GM19239 (cell line): ENCODE data around the gene CGB8.
"Not testable (repeated sequence)": the region's sequence is repeated elsewhere in the genome, so short reads cannot be mapped to it uniquely, and the experiment has no call there.

Source experiments
- DNase-seq: peaks from one replicate; pipeline ENCODE4 v3.0.0; 2011; ENCODE audit warnings: low spot score; ENCODE audit not compliant: insufficient read length
- FAIRE-seq: peaks from 2 replicates; lab custom pipeline; 2011; peaks lifted over from hg19 to GRCh38; lab: Jason Lieb, UNC

The CGB8 gene

GRCh38 chr19:49049011-49049410 is at the start of gene CGB8:
Gene CGB8 (minus strand): TSS chr19:49049111. CDS start chr19:49048739, 372 bp downstream.
- not testable (repeated sequence) for DNase-seq, FAIRE-seq

- peak; percentile 81 for DNase-seq
- peak; percentile 88 for FAIRE-seq
Observed at GRCh38 chr19:49097453-49098288, 48.8 kb upstream of the CGB8 start.

DNA sequence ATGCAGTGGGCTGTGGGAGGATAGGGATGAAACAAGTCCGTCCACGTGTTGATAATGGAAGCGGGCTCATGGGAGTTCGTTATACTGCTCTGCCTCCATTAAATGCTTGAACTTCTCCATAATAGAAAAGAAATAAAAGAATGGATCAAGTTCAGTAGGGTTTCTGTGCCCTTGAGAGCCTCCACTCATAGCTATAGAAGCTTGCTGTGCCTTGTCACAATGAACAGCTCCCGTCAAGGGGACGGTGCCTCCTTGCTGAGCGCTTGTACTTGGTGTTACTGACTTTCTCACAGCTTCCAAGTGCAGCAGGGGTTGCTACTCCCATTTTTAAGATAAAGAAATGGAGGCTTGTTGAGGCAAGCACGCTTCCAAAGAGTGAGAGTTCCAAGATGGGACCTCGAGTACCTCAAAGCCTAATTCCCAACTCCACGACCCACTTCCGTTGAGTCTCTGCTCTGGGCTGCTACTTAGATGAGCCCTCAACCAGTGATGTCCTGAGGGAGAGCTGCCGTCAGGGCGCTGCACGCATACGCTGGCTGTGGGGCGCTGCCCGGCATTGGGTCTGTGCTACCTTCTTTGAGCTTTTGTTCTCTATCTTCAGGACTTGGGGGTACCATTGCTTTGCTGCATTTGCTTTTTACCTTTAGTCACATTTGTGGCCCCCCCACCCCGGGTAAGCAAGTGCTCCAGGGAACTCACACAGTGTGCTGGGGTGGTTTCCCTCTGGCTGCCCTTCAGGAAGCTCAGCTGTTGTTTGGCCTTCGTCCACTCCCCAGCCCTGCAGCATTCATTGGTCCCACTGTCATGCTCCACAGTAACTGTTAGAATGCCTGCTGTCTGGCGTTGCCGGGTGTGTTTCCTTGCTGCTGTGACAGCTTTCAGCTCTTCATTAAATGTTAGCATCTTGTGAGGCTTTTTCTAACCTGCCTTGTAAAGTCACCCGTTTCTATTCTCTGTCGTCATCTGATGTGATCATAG is 45.9 kb upstream of the CGB8 start:
- DNase-seq (no peak), FAIRE-seq (no peak)

- DNase-seq: no peak
- no peak for FAIRE-seq
Observed at GRCh38 chr19:49092686-49093085, 43.8 kb upstream of the CGB8 start.

- DNase-seq (no peak), FAIRE-seq (no peak)
Observed at GRCh38 chr19:49091391-49092038, 42.6 kb upstream of the CGB8 start.

DNA sequence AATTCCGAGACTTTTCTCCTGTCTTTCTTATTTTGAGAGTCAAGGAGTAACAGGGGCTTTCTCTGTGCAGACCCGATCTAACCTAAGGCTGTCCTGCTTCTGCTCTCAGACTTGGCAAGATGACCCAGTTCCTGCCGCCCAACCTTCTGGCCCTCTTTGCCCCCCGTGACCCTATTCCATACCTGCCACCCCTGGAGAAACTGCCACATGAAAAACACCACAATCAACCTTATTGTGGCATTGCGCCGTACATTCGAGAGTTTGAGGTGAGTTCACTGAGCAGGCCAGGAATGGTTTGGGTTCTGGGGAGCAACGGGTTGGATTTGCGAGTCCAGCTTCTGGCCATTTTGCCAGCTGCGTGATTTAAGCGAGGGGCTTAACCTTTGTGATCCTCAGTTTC is 37.4 kb upstream of the CGB8 start:
- FAIRE-seq: no peak
- no peak for DNase-seq

DNA sequence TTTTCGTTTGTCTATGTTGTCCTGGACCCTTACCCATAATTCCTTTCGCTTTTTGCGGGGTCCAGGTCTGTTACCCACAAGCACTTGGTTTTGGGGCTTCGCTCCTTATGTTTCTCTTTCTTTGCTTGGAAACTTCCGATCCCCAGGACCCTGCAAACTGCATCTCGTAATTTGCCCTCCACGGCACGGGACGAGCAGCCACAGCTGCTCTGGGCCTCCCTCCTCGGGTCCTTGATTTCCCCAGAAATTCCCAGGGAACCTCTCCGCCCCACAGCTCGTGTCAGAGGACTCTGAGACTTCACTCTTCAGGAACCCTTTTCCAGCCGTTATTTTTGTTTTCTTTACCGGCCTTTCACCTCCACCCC is 36.9 kb upstream of the CGB8 start:
- no peak for DNase-seq
- FAIRE-seq: peak; percentile 80

DNA sequence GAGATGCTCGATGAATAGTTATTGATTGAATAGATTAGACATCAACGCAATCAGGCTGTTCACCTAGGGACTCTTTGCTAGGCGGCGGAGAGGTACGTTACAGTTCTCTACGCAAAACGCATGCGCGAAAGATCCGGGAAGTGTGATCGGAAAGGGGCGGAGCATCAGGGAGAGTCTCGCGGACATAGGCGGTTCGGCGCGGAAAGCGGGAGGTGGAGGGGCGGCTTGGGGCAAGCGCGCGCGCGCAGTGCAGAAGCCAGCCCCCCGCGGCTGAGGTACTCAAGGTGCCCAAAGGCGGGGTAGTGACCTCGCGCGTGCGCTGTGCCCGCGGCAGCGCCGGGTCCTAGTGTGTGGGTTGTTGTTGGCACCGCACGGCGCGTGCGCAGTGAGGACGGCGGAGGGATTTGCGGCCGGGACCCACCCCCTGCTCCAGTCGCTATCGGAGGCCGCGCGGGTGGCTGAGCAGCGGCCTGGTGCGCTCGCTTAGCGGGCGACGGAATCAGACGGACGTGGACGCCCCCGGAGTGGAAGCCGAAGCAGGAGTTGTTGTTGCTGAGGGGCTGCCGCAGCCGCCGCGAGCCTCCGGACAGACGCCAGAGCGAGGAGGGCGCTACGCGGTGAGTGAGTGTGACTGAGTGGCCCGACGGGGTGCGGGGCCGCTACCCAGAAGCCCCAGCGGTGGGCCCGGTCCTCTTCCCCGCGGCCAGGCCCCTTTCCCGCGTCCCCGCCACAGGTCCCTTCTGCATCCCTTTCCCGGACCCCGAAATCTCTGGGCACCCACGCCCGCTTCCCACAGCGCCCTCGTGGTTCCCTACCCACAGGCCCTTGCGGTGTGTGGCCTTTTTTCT is 36.3 kb upstream of the CGB8 start, which contains the start of gene SNRNP70:
TSS of gene SNRNP70 (plus strand) at position 432 of the 848 bp plus-strand sequence. CDS start 964 bp downstream, outside the sequence.
- DNase-seq (peak; percentile 95), FAIRE-seq (peak; percentile 98)

GRCh38 chr19:49084206-49085019 is 35.5 kb upstream of the CGB8 start:
- FAIRE-seq (no peak), DNase-seq (no peak)

DNA sequence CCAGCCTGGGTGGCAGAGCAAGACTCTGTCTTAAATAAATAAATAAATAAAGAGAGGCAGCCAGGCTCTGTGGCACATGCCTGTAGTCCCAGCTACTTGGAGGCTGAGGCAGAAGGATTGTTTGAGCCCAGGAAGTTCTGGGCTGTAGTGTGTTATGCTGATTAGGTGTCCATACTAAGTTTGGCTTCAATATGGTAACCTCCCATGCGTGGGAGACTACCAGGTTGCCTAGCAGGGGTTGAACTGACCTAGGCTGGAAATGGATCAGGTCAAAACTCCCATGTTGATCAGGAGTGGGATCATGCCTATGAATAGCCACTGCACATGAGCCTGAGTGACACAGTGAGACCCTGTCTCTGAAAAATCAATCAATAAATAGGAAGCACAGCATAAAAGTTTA is 32.4 kb upstream of the CGB8 start:
- DNase-seq: no peak
- FAIRE-seq: no peak

GRCh38 chr19:49080392-49080791 is 31.5 kb upstream of the CGB8 start:
- FAIRE-seq: no peak
- DNase-seq: no peak

- not testable (repeated sequence) for FAIRE-seq, DNase-seq
Observed at GRCh38 chr19:49074869-49075268, 26.0 kb upstream of the CGB8 start.

- FAIRE-seq: no peak
- no peak for DNase-seq
Observed at GRCh38 chr19:49073514-49074378, 24.8 kb upstream of the CGB8 start.

DNA sequence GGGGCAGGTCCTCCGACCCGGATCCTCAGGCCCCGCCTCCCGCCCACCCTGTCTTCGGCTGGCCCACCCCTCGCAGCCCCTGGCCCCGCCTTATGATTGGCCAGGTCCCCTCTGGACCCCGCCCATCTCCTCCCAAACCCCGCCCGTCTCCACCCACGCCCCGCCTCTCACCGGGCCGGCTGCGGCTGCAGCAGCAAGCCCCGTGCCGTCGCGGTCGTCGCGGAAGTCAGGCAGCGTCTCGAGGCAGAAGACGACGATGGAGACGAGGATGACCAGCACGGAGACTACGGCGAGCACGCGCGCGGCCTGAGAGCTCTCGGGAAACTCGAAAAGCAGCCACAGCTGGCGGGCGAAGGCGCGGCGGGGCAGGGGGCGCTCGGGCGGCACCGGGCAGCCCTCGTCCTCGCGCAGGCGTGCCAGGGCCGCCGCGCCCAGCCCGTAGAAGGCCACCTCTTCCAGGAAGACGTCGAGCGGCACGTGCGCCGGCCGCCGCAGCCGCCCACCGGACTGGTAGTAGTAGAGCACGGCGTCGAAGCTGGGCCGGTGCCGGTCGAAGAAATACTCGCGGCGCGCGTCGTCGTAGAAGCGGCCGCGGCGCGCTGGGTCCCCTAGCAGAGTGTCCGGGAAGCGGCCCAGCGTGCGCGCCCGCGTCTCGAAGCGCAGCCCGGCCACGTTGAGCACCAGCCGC is 23.1 kb upstream of the CGB8 start:
- DNase-seq (no peak), FAIRE-seq (no peak)

GRCh38 chr19:49070416-49070815 is 21.5 kb upstream of the CGB8 start:
- no peak for FAIRE-seq
- DNase-seq: no peak

DNA sequence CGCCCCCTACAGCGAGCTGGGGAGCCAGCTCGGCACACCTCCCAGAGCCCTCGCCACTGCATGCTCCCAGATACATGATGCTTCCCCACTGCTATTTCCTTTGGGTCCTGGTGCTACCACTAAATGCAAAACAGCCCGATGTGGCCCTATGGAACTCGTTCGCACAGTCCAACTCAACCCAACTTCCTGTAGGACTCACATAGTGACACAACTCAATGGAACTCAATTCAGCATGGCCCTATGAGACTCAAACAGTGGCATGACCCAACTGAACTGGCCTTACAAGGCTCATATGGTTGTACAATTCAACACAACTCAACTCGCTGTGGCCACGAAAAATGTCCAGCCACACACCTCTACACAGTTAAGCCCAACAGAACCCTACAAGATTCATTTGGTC is 20.1 kb upstream of the CGB8 start:
- FAIRE-seq (no peak), DNase-seq (no peak)

DNA sequence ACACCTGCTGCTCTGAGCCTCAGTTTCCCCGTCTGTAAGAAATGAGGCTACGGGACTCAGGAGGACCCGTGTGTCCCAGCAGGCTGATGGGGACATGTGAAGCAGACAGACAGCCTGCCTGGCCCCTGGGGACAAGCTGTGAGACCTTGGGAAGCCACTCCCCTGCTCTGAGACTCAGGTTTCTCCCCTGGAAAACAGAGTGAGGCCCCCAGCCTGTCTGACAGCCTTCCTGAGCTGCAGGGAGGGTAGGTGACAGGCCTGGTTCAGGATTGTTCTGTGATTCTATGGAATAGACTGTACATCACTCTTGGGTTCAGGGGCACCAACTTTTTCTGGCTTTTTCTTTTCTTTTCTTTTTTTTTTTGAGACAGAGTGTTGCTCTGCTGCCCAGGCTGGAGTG is 18.6 kb upstream of the CGB8 start:
- DNase-seq (no peak), FAIRE-seq (no peak)
